HG03103 (cell line): ENCODE data around the gene NUP214.
"Not testable (repeated sequence)": the region's sequence is repeated elsewhere in the genome, so short reads cannot be mapped to it uniquely, and the experiment has no call there.

ENCODE experiments used
- ATAC-seq: cut with Tn5 transposase; IDR thresholded peaks from one replicate; pipeline ENCODE4 v1.9.1; 2021; ENCODE audit warnings: low read depth; ENCODE audit not compliant: unreplicated experiment

Gene NUP214

GRCh38 chr9:131115360-131115742 lies 10.0 kb upstream of the NUP214 start:
- not testable (repeated sequence) for ATAC-seq

GRCh38 chr9:131116281-131117120 lies 8.9 kb upstream of the NUP214 start:
- ATAC-seq, result no peak

GRCh38 chr9:131117121-131117761 lies 8.1 kb upstream of the NUP214 start:
- no peak for ATAC-seq

- ATAC-seq, result no peak
These were observed 7.6 kb upstream of the NUP214 start for GRCh38 chr9:131117762-131118145.

- ATAC-seq, result no peak
These were observed 5.8 kb upstream of the NUP214 start for GRCh38 chr9:131119600-131119999.

- ATAC-seq, result no peak
These were observed 4.7 kb upstream of the NUP214 start for GRCh38 chr9:131120620-131121228.

- no peak for ATAC-seq
These were observed 4.0 kb upstream of the NUP214 start for GRCh38 chr9:131121346-131121745.

- no peak for ATAC-seq
These were observed 3.2 kb upstream of the NUP214 start for GRCh38 chr9:131122158-131122557.

GRCh38 chr9:131125038-131125287 lies 423 bp upstream of the NUP214 start:
- ATAC-seq, result peak; percentile 12

GRCh38 chr9:131126059-131126426 lies 657 bp downstream of the NUP214 start:
- ATAC-seq, result no peak

- ATAC-seq, result no peak
These were observed 3.8 kb downstream of the NUP214 start for GRCh38 chr9:131129183-131129582.

- ATAC-seq, result no peak
These were observed 13.3 kb downstream of the NUP214 start for GRCh38 chr9:131138676-131139075.

GRCh38 chr9:131140112-131140511 lies 14.7 kb downstream of the NUP214 start:
- ATAC-seq, result no peak

- no peak for ATAC-seq
These were observed 15.2 kb downstream of the NUP214 start for GRCh38 chr9:131140550-131140949.

- ATAC-seq, result no peak
These were observed 16.8 kb downstream of the NUP214 start for GRCh38 chr9:131142160-131142559.

- ATAC-seq, result no peak
These were observed 18.8 kb downstream of the NUP214 start for GRCh38 chr9:131144201-131144600.

GRCh38 chr9:131145245-131145644 lies 19.9 kb downstream of the NUP214 start:
- no peak for ATAC-seq

GRCh38 chr9:131146186-131146585 lies 20.8 kb downstream of the NUP214 start:
- ATAC-seq, result no peak

- ATAC-seq, result no peak
These were observed 22.9 kb downstream of the NUP214 start for GRCh38 chr9:131148276-131148675.

- no peak for ATAC-seq
These were observed 23.7 kb downstream of the NUP214 start for GRCh38 chr9:131148966-131149687.

GRCh38 chr9:131149688-131150053 lies 24.3 kb downstream of the NUP214 start:
- ATAC-seq, result no peak
